ENCODE data around the gene RXFP2.

DNA sequence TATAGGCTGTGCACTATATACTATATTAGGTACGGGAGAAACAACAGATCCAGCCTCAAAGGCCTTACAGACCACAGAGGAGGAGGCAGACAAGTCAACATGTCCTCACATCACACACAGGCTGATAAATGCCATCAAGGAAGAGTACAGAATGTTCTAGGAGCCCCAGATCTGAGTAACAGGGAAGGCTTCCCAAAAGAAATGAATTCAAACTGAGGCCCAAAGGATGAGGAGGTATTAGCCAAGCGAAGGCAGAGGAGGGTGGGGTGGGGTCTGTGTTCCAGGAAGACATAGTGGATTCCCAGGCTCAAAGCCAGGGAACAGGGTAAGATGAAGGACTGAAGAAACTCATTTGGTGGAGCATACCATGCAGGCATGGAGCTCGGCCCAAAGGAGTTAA lies 55.1 kb downstream of the RXFP2 start:
- TF ChIP-seq, protein P1, sequence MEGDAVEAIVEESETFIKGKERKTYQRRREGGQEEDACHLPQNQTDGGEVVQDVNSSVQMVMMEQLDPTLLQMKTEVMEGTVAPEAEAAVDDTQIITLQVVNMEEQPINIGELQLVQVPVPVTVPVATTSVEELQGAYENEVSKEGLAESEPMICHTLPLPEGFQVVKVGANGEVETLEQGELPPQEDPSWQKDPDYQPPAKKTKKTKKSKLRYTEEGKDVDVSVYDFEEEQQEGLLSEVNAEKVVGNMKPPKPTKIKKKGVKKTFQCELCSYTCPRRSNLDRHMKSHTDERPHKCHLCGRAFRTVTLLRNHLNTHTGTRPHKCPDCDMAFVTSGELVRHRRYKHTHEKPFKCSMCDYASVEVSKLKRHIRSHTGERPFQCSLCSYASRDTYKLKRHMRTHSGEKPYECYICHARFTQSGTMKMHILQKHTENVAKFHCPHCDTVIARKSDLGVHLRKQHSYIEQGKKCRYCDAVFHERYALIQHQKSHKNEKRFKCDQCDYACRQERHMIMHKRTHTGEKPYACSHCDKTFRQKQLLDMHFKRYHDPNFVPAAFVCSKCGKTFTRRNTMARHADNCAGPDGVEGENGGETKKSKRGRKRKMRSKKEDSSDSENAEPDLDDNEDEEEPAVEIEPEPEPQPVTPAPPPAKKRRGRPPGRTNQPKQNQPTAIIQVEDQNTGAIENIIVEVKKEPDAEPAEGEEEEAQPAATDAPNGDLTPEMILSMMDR (conservative IDR thresholded peaks at IDR 0.05; ENCODE audit: low read depth, low read length): no peak
- TF ChIP-seq EZH2 (IDR thresholded peaks at IDR 0.05; ENCODE audit: borderline replicate concordance, low read depth, low read length, poor library complexity, severe bottlenecking): no peak
